ENCODE data around the gene NR6A1. TPM values are rescaled to one million over a fixed set of nuclear protein-coding genes. Genes with fewer than 3 reads are reported as not detected.

Gene NR6A1
- total and polyA plus RNA-seq, 2 of the 13 experiments (the other 11 are each of a cell fraction or from before 2014, with no cell fraction given) = 28.1 to 31.5 TPM

GRCh38 chr9:124562328-124562727, 208.8 kb downstream of the NR6A1 start (continued):
- peak; percentile 29; the same call in 1 of the 2 replicates for TF ChIP-seq SAP130 (CRISPR knock-in tag; IDR thresholded peaks at IDR 0.05; ENCODE audit: low read depth)
- peak; percentile 28; the same call in 1 of the 2 replicates for TF ChIP-seq HOXA3 (CRISPR knock-in tag; IDR thresholded peaks at IDR 0.05)
- TF ChIP-seq ZNF652 (CRISPR knock-in tag; IDR thresholded peaks at IDR 0.05; ENCODE audit: borderline replicate concordance, low read depth) = no peak
- TF ChIP-seq ZNF292 (CRISPR knock-in tag; IDR thresholded peaks at IDR 0.05; ENCODE audit: borderline replicate concordance, low read depth) = 0 out of 2 replicates have a peak, but pooled peaks have one; percentile 35
- peak; percentile 72 for TF ChIP-seq RARA (CRISPR knock-in tag; IDR thresholded peaks at IDR 0.05)
- peak; percentile 78 for TF ChIP-seq NR2F6 (IDR thresholded peaks at IDR 0.05)
- TF ChIP-seq NR2F6 (CRISPR knock-in tag; IDR thresholded peaks at IDR 0.05) = peak; percentile 84
- peak; percentile 36; the same call in 1 of the 2 replicates for TF ChIP-seq ZNF362 (CRISPR knock-in tag; IDR thresholded peaks at IDR 0.05; ENCODE audit: borderline replicate concordance)
- TF ChIP-seq POGZ (CRISPR knock-in tag; IDR thresholded peaks at IDR 0.05) = peak; percentile 53; the same call in 1 of the 2 replicates
- peak; percentile 37; the same call in 1 of the 2 replicates for TF ChIP-seq HNF4A (CRISPR knock-in tag; IDR thresholded peaks at IDR 0.05)
- no peak for TF ChIP-seq BORCS8-MEF2B (CRISPR knock-in tag; IDR thresholded peaks at IDR 0.05)
- TF ChIP-seq RXRA (CRISPR knock-in tag; IDR thresholded peaks at IDR 0.05) = peak; percentile 90
- TF ChIP-seq ZBTB33 (CRISPR knock-in tag; IDR thresholded peaks at IDR 0.05) = peak; percentile 86
- no peak for TF ChIP-seq MXD1 (CRISPR knock-in tag; IDR thresholded peaks at IDR 0.05)
- TF ChIP-seq SOX13 (IDR thresholded peaks at IDR 0.05) = no peak
- TF ChIP-seq SOX13 (CRISPR knock-in tag; conservative IDR thresholded peaks at IDR 0.05 in 1 of 2, IDR thresholded peaks at IDR 0.05 in 1 of 2) = peak in 1 of 2 experiments; percentile 45; a peak in 1 of 4 replicates
- 0 out of 2 replicates have a peak, but pooled peaks have one; percentile 32 for TF ChIP-seq NR2C2 (CRISPR knock-in tag; IDR thresholded peaks at IDR 0.05; ENCODE audit: borderline replicate concordance)
- TF ChIP-seq ZFP36L2 (CRISPR knock-in tag; IDR thresholded peaks at IDR 0.05) = no peak
- no peak for TF ChIP-seq KDM5A (IDR thresholded peaks at IDR 0.05; ENCODE audit: borderline replicate concordance, low read length)
- TF ChIP-seq RXRB (CRISPR knock-in tag; IDR thresholded peaks at IDR 0.05; ENCODE audit: borderline replicate concordance) = peak; percentile 96
- TF ChIP-seq HOMEZ (CRISPR knock-in tag; IDR thresholded peaks at IDR 0.05; ENCODE audit: low read depth) = 0 out of 2 replicates have a peak, but pooled peaks have one; percentile 23
- TF ChIP-seq ZNF431 (CRISPR knock-in tag; IDR thresholded peaks at IDR 0.05; ENCODE audit: borderline replicate concordance, low read depth) = peak; percentile 97
- no peak for TF ChIP-seq SRSF9 (IDR thresholded peaks at IDR 0.05; ENCODE audit: borderline replicate concordance, insufficient read depth, low read depth, low read length, poor library complexity, severe bottlenecking)
